SK-N-SH treated with all-trans-retinoic acid at 6 μM for 48 hours (cell line): ENCODE data around the gene EVC.

ENCODE experiments used
- ARNTL ChIP-seq: fragments of 450-650 bp; formaldehyde crosslinking; IDR thresholded peaks from 2 replicates; pipeline ENCODE4 v1.5.0; 2020; ENCODE audit warnings: low read depth, mild to moderate bottlenecking, moderate library complexity, borderline replicate concordance
- CSDC2 ChIP-seq: fragments of 250-450 bp; sonication (Bioruptor Pico); IDR thresholded peaks from 2 replicates; pipeline ENCODE4 v1.5.0; 2020; ENCODE audit warnings: mild to moderate bottlenecking, moderate library complexity
- ESRRG ChIP-seq: fragments of 250-450 bp; sonication (Bioruptor Pico); IDR thresholded peaks from 2 replicates; pipeline ENCODE4 v1.6.1; 2021; ENCODE audit warnings: mild to moderate bottlenecking
- GLIS3 ChIP-seq: fragments of 250-450 bp; sonication (Bioruptor Pico); IDR thresholded peaks from 2 replicates; pipeline ENCODE4 v1.5.0; 2020; ENCODE audit warnings: mild to moderate bottlenecking, moderate library complexity
- ISL1 ChIP-seq: fragments of 250-450 bp; sonication (Bioruptor Pico); IDR thresholded peaks from 2 replicates; pipeline ENCODE4 v2.1.2; 2022; ENCODE audit warnings: mild to moderate bottlenecking, moderate library complexity
- PATZ1 ChIP-seq: fragments of 250-450 bp; sonication (Bioruptor Pico); IDR thresholded peaks from 2 replicates; pipeline ENCODE4 v1.8.0; 2020; ENCODE audit warnings: mild to moderate bottlenecking, moderate library complexity, borderline replicate concordance
- RARB ChIP-seq: fragments of 250-450 bp; sonication (Bioruptor Pico); IDR thresholded peaks from 2 replicates; pipeline ENCODE4 v1.8.0; 2021; ENCODE audit warnings: mild to moderate bottlenecking, moderate library complexity
- TCF4 ChIP-seq: fragments of 250-450 bp; sonication (Bioruptor Pico); IDR thresholded peaks from 2 replicates; pipeline ENCODE4 v1.8.0; 2021; ENCODE audit warnings: mild to moderate bottlenecking, moderate library complexity, borderline replicate concordance
- TOX ChIP-seq: fragments of 250-450 bp; sonication (Bioruptor Pico); IDR thresholded peaks from 2 replicates; pipeline ENCODE4 v1.8.0; 2021; ENCODE audit warnings: mild to moderate bottlenecking, moderate library complexity, borderline replicate concordance
- ZFP3 ChIP-seq: fragments of 250-450 bp; sonication (Bioruptor Pico); IDR thresholded peaks from 2 replicates; pipeline ENCODE4 v1.5.0; 2020; ENCODE audit warnings: mild to moderate bottlenecking, moderate library complexity
- ZFP30 ChIP-seq: fragments of 450-650 bp; formaldehyde crosslinking; IDR thresholded peaks from 2 replicates; pipeline ENCODE4 v1.5.0; 2022; ENCODE audit warnings: mild to moderate bottlenecking, moderate library complexity
- ZNF70 ChIP-seq: fragments of 450-650 bp; formaldehyde crosslinking; IDR thresholded peaks from 2 replicates; pipeline ENCODE4 v1.5.0; 2020; ENCODE audit warnings: mild to moderate bottlenecking, moderate library complexity
- ZNF8 ChIP-seq: fragments of 450-650 bp; formaldehyde crosslinking; IDR thresholded peaks from 2 replicates; pipeline ENCODE4 v1.5.0; 2020; ENCODE audit warnings: mild to moderate bottlenecking, moderate library complexity
- TF ChIP-seq, protein P1 (sequence below): fragments of 250-450 bp; sonication (Bioruptor Pico); IDR thresholded peaks from 2 replicates; pipeline ENCODE4 v1.5.1; 2020; ENCODE audit warnings: low read depth, mild to moderate bottlenecking, moderate library complexity

GRCh38 chr4:5661237-5661636 lies 49.8 kb upstream of the EVC start:
- TF ChIP-seq RARB (no peak), ISL1 (CRISPR knock-in tag) (no peak), PATZ1 (CRISPR knock-in tag) (no peak), ZNF70 (CRISPR knock-in tag) (no peak), ZNF8 (CRISPR knock-in tag) (no peak), ZFP3 (CRISPR knock-in tag) (no peak), ESRRG (CRISPR knock-in tag) (no peak), CSDC2 (CRISPR knock-in tag) (no peak), ZFP30 (CRISPR knock-in tag) (no peak), TCF4 (CRISPR knock-in tag) (no peak), ARNTL (CRISPR knock-in tag) (no peak), TOX (CRISPR knock-in tag) (no peak), GLIS3 (CRISPR knock-in tag) (no peak)
- TF ChIP-seq, protein P1, sequence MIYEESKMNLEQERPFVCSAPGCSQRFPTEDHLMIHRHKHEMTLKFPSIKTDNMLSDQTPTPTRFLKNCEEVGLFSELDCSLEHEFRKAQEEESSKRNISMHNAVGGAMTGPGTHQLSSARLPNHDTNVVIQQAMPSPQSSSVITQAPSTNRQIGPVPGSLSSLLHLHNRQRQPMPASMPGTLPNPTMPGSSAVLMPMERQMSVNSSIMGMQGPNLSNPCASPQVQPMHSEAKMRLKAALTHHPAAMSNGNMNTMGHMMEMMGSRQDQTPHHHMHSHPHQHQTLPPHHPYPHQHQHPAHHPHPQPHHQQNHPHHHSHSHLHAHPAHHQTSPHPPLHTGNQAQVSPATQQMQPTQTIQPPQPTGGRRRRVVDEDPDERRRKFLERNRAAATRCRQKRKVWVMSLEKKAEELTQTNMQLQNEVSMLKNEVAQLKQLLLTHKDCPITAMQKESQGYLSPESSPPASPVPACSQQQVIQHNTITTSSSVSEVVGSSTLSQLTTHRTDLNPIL: no peak
